Erythroblast (primary cell): ENCODE measurements around the gene SCT.
A peak's percentile ranks its signal among the peaks of the same experiment; 100 is the strongest.

Source experiments
- DNase-seq, 2 experiments: peaks; one replicate each; lab custom pipeline; 2025; lab: John Stamatoyannopoulos, UW
- GATA1 ChIP-seq: IDR thresholded peaks from 2 replicates; pipeline ENCODE4 v1.6.1; 2011; ENCODE audit warnings: low read depth, mild to moderate bottlenecking, control low read depth, low read length, moderate library complexity
- POLR2A ChIP-seq: IDR thresholded peaks from 2 replicates; pipeline ENCODE4 v1.6.1; 2011; ENCODE audit warnings: mild to moderate bottlenecking, low read length

The SCT gene

DNA sequence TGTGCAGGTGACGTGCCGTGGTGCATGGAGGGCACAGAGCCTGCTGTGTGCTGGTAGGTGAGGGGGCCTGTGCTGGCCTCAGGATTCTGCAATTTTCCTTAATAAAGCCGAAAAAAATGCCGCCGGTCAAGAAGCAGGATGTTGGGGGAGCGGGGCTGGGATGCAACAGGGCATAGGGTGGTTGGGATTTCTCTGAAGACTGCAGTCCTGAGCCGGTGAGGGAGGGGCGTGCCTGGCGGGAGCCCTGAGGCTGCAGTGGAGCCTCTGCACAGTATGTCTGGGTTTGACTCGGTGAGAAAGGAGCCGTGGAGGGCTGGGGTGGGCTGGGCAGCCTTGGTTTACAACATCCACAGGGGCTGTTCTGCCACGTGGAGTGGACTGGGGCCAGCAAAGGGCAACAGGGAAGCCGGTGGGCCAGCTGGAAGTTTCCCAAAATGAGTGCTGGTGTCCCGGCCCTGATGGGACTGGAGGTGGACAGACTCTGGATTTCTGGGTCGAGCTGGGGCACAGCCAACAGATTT is 3.6 kb downstream of the SCT start:
- TF ChIP-seq POLR2A (no peak), GATA1 (no peak)
- no peak for DNase-seq

DNA sequence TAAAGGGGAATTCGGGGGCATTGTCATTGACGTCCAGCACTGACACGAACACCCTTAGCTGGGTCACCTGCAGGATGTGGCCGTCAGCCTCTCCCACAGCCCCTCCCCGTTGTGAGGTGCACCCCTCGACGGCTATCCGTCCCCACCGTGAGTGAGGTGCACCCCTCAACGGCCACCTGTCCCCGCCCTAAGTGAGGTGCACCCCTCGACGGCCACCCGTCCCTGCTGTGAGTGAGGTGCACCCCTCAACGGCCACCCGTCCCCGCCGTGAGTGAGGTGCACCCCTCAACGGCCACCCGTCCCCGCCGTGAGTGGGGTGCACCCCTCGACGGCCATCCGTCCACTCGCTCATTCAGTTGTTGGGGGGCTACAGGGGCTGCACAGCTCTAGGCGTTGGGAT is 5.1 kb downstream of the SCT start:
- TF ChIP-seq POLR2A: no peak
- no peak for TF ChIP-seq GATA1

DNA sequence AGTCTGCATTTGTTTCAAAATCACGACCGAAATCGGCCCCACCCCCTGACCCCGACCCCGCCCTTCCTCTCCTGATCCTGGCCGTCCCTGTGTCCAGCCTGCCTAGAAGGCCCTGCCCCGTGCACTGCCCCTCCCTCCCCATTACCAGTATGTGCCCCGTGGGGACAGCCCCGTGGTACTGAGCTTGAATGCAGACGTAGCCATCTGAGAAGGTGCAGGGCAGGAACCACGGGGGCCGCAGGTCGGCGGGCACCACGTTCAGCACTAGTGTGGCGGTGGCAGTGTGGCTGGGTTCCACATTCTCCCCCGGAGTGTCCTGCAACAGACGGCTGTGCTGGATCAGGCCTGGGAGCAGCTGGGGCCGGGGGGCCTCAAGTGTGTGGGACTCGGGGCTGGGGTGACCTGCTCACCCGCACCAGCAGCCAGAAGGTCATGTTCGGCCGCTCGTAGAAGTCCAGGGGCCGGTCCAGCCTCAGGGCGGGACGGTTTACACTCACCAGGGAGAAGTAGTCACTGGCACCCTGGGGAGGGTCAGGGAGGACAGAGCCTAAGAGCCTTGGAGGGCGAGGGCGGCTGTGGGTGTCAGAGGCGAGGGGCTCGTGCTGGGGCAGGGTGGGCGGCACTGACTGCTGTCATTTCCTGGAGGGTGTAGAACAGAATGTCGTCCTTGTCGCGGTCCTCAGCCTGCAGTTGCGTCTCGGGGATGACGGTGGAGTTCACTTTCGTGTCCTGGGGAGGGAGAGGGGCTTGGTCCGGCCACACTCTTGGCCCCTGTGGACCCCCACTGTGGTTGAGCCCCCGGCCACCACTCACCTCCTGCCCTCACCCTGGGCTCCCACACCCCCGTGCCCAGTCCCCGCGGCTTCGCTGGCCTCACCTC is 5.8 kb downstream of the SCT start:
- no peak for DNase-seq
- TF ChIP-seq POLR2A (no peak), GATA1 (no peak)

More for the DNA sequence above, 5.1 kb downstream of the SCT start:
- no peak for DNase-seq

DNA sequence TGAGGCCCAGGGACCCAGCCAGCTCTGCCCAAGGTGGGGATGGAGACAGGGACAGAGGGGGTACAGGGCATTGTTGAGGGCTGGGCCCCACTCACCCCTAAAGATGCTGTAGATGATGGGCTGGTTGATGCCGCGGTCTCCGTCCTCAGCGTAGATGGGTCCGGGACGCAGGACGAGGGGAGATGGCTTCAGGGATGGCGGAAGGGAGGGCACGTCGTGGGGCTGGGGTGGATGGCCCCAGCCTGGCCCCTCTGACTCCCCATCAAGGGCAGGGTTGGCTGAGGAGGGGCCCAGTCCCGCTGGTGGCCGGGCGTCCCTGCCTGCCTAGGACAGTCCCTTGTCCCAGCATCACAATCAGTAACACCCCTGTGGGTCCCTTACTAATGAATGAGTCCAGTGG is 6.8 kb downstream of the SCT start:
- TF ChIP-seq GATA1 (no peak), POLR2A (no peak)
- no peak for DNase-seq

DNA sequence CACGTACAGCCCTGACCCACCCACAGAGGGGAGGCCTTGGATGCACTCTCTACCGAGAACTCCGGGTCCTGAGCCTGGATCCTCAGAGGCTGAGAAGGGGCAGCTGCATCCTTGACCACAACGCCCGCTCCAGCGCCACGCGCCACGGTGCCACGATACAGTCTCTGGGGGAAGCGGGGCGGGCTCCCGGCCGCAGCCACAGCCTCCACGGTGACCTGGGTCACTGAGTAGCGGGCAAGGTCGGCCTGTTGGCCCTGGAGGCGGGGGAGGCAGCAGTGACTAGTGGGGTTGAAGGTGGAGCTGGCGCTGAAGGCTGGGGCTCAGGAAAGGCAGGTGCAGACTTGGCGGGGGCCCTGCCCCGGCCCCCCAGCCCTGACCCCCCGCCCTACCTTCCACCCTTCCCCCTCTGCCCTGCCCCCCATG is 7.3 kb downstream of the SCT start:
- TF ChIP-seq POLR2A: no peak
- TF ChIP-seq GATA1: no peak
- DNase-seq: no peak

DNA sequence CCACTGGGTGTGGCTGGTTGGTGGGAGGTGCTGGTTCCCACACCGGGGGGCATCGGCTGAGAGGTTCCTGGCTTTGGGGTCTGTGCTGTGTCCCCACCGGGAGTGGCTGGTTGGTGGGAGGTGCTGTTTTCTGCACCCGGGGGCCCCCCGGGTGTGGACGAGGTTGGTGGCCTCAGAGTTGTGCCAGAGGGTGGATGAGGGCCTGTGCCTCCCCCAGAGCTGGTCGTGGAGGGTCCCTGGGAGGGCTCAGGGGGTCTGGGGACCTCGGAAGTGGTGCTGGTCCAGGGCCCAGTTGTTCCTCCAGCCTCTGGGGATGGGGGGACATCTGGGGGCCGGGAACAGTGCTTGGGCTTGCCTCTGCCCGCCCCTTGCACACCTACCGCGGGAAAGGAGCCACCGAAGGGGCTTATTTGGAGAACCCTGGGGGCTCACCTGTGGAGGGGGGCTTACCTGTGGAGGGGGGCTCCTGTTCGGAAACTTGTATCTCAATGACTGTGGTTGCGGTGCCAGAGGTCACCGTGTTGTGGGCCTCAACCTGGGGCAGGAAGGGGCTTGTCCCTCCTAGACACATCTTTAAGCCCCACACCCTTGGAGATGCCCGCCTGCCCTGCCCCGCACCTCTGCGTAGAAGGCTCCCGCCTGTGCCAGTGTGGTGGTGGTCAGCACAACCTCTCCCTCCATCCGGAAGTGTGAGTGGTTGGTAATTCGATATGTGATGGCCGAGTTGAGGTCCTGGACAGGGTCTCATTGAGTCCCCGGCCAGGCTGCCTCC is 7.9 kb downstream of the SCT start:
- DNase-seq: no peak
- TF ChIP-seq POLR2A: no peak
- TF ChIP-seq GATA1: no peak

DNA sequence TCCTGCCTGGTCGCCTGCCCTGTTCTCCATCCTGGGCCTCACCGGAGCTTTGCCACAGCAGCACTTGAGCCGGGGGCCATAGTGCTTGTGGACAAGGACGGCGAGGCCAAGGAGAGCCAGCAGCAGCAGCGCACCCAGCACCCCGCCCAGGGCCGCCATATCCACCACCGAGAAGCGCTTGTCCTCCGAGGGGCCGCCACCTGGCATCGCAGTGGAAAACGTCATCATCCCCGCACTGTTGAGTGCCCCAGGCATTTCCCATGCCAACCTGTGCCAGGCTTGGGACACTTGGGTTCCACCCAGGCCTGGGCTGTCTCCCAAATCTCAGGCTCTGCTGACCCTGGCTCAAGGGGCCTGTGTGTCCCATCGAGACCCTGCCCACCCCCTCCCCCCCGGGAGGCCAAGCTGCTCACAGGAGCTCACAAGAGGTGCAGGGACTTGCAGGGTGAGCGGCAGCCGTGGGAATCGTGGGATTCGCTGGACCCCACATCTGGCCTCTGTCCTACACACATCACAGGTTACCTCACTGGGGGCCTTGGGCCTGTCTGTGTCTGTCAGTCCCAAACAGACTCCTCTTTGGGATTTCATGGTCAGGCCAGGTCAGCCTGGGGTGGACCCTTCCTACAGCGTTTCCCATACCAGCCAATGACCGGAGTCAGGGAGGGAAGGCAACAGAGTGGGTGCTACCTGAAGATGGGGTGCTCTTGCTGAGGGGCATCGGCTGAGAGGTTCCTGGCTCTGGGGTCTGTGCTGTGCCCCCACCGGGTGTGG is 8.9 kb downstream of the SCT start:
- TF ChIP-seq POLR2A: no peak
- TF ChIP-seq GATA1: no peak
- DNase-seq: no peak

DNA sequence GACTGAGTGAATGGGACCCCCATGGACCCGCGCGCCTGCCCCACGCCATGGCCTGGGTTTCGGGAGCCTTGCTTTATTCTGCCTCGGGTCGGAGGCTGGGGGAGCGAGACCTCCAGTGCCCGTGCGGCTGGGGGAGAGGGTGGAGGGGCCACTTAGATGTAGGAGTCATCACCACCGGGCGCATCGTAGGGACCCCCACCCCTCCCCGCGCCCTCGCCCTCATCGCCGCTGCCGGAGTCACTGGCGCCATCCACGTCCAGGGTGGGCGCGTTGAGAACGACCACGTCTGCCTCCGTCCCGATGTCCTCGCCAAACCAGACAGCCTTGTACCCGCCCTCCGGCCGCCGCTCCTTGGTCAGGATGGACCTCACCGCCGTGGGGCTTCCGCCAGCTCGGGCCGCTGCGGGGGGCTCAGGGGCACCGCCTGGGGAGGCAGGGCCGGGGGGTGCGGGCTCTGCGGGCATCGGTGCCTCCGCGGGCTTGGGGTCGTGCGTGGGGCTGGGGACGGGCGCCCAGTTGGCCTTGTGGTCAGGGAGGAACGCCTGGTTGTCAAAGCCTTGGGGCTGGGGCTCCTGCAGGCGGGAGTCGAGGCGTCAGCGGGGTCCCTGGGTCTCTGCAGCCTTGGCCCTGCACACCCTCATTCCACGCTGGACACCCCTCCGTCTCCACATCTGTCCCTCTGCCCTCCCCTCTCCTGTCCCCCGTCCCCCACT is 9.6 kb downstream of the SCT start:
- DNase-seq: no peak
- no peak for TF ChIP-seq POLR2A
- no peak for TF ChIP-seq GATA1

DNA sequence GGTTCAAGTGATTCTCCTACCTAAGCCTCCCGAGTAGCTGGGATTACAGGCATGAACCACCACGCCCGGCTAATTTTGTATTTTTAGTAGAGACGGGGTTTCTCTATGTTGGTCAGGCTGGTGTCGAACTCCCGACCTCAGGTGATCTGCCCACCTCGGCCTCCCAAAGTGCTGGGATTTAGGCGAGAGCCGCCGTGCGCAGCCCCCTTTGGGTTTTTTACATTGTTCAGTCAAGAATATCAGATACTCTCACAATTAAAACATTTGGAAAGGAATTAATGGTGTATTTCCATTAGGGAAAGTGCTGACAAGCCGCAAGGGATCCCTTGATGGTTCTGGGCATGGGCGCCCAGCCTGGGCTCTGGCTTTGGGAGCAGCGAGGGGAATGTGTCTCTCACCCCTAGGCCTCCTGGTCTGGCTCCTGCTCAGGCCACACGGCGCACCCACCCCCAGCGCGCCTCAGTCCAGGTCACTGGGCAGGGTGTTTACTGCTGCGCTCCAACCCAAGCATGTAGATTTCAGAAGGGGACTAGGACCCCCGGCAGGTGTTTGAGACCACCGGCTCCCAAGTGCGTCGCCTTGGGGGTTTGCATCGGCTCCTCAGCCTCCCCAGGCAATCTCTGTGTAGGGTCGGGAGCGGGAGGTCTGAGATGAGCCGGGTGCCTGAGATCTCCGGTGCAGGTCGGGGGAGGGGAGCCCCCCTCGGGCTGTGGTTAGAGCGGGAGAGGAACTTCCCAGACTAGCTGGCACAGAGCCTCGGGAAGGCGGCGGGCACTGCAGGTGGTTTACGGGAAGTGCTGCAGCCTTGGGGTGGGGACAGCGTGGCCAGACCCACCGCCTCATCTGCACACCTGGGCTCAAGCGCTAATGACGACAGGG is 10.4 kb downstream of the SCT start:
- no peak for TF ChIP-seq POLR2A
- TF ChIP-seq GATA1: no peak
- no peak for DNase-seq

DNA sequence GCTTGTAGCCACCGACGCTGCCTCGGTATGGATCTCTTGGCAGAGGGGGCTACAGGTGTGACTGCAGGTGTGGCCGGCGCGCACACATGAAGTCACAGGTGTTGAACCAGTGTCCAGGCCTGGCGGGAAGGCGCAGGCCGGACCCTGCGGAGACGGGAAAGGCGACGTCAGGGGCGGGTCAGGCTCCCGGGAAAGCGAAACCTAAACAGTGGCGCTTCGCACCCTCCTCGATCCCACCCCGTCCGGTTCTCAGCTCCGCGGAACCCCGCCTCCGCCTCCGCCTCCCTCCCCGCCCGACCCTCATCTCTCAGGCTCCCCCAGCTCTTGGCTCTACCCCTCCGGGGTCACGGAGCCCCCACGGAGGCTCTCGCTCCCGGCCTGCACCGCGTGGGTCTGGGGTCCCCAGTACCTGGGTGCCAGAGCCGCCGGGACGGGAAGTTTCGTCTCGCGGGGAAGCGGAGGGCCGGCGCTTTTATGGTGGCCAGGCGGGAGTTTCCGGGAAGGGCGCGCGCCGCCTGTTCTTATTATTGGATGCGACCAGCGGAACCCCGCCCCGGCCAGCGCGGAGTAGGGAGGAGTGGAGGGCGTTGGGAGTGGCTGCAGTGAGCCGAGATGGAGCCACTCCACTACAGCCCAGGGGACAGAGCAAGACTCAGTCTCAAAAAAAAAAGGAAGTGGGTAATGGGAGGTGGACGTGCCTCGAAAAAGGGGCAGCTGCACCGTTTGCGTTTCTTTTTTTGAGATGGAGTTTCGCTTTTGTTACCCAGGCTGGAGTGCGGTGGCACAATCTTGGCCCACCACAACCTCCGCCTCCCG is 11.3 kb downstream of the SCT start, which contains the start of gene IRF7:
IRF7 (minus strand) TSS at position 447 of the 816 bp plus-strand sequence. CDS start 586 bp downstream, outside the sequence.
- peak; percentile 56 for TF ChIP-seq POLR2A
- TF ChIP-seq GATA1: no peak
- DNase-seq: peak; percentile 88 to 91
